Lower leg skin (tissue), 3 donors: ENCODE results near the gene FAM136A.
"Not testable (repeated sequence)": the region's sequence is repeated elsewhere in the genome, so short reads cannot be mapped to it uniquely, and the experiment has no call there.

ENCODE experiments used
- POLR2A ChIP-seq, 2 donors: fragments of 450-650 bp; IDR thresholded peaks; one replicate each; pipeline ENCODE4 v1.6.1; 2016 to 2017; ENCODE audit warnings: antibody characterized with exemption in 2 of 2, mild to moderate bottlenecking in 1 of 2, moderate library complexity in 1 of 2
- TF ChIP-seq, protein P1 (sequence below), 3 donors: fragments of 450-650 bp; IDR thresholded peaks; one replicate each; pipeline ENCODE4 v1.5.1; 2016; ENCODE audit warnings: antibody characterized with exemption in 3 of 3, mild to moderate bottlenecking in 3 of 3, moderate library complexity in 2 of 3

DNA sequence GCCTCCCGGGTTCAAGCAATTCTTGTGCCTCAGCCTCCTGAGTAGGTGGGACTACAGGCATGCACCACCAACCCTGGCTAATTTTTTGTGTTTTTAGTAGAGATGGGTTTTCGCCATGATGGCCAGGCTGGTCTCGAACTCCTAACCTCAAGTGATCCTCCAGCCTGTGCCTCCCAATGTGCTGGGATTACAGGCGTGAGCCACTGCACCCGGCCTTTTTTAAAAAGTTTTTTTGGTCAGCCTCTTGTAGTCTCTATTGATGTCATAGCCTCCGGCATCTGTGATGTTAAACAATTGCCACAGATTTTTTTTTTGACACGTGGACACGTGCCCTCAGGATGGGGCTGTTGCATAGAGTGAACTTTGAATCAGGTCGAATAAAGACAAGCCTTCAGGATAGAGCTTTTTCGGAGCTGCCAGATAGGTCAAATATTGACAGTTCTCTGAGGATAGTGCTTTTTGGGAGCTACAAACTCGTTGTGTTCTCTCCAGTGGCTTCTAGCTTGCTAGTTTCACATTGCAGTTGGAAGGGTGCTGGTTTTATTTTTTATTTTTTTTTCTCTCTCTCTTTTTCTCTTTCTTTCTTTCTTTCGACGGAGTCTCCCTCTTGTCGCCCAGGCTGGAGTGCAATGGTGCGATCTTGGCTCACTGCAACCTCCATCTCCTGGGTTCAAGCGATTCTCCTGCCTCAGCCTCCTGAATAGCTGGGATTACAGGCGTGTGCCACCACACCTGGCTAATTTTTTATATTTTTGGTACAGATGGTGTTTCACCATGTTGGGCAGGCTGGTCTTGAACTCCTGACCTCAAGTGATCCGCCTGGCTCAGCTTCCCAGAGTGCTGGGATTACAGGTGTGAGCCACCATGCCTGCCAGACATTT lies 32.2 kb downstream of the FAM136A start:
- not testable (repeated sequence) for TF ChIP-seq POLR2A (IDR thresholded peaks at IDR 0.05)
- TF ChIP-seq, protein P1, sequence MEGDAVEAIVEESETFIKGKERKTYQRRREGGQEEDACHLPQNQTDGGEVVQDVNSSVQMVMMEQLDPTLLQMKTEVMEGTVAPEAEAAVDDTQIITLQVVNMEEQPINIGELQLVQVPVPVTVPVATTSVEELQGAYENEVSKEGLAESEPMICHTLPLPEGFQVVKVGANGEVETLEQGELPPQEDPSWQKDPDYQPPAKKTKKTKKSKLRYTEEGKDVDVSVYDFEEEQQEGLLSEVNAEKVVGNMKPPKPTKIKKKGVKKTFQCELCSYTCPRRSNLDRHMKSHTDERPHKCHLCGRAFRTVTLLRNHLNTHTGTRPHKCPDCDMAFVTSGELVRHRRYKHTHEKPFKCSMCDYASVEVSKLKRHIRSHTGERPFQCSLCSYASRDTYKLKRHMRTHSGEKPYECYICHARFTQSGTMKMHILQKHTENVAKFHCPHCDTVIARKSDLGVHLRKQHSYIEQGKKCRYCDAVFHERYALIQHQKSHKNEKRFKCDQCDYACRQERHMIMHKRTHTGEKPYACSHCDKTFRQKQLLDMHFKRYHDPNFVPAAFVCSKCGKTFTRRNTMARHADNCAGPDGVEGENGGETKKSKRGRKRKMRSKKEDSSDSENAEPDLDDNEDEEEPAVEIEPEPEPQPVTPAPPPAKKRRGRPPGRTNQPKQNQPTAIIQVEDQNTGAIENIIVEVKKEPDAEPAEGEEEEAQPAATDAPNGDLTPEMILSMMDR (IDR thresholded peaks at IDR 0.05) = not testable (repeated sequence)
